GM19395 (cell line): ENCODE measurements around the gene TMEM191B.
"Not testable (repeated sequence)": the region's sequence is repeated elsewhere in the genome, so short reads cannot be mapped to it uniquely, and the experiment has no call there.

ENCODE experiments used
- ATAC-seq: cut with Tn5 transposase; IDR thresholded peaks from one replicate; pipeline ENCODE4 v1.9.1; 2021; ENCODE audit warnings: mild to moderate bottlenecking, moderate library complexity; ENCODE audit not compliant: unreplicated experiment

Gene TMEM191B

GRCh38 chr22:18554280-18555256 lies 27.0 kb downstream of the TMEM191B start:
- ATAC-seq: not testable (repeated sequence)

GRCh38 chr22:18558516-18558915 lies 30.9 kb downstream of the TMEM191B start:
- not testable (repeated sequence) for ATAC-seq

- not testable (repeated sequence) for ATAC-seq
These were observed 31.3 kb downstream of the TMEM191B start for GRCh38 chr22:18558939-18559338.

GRCh38 chr22:18560099-18560974 lies 32.7 kb downstream of the TMEM191B start:
- ATAC-seq: not testable (repeated sequence)

- ATAC-seq: not testable (repeated sequence)
These were observed 43.1 kb downstream of the TMEM191B start for GRCh38 chr22:18570509-18571246.

- ATAC-seq: not testable (repeated sequence)
These were observed 46.0 kb downstream of the TMEM191B start for GRCh38 chr22:18573483-18574164.

GRCh38 chr22:18574555-18574954 lies 47.0 kb downstream of the TMEM191B start:
- ATAC-seq: not testable (repeated sequence)

- not testable (repeated sequence) for ATAC-seq
These were observed 48.1 kb downstream of the TMEM191B start for GRCh38 chr22:18575686-18576085.

GRCh38 chr22:18577090-18577818 lies 49.7 kb downstream of the TMEM191B start:
- peak; percentile 25 for ATAC-seq

GRCh38 chr22:18577847-18578246 lies 50.2 kb downstream of the TMEM191B start:
- ATAC-seq: peak; percentile 66
